Iris pigment epithelial cell (primary cell): ENCODE data around the gene MED15.
A peak's percentile ranks its signal among the peaks of the same experiment; 100 is the strongest.
"Not testable (repeated sequence)": the region's sequence is repeated elsewhere in the genome, so short reads cannot be mapped to it uniquely, and the experiment has no call there.

Experiments
- DNase-seq: peaks from one replicate; pipeline ENCODE4 v3.0.0-alpha.2; 2011; ENCODE audit warnings: low read depth

The MED15 gene

DNA sequence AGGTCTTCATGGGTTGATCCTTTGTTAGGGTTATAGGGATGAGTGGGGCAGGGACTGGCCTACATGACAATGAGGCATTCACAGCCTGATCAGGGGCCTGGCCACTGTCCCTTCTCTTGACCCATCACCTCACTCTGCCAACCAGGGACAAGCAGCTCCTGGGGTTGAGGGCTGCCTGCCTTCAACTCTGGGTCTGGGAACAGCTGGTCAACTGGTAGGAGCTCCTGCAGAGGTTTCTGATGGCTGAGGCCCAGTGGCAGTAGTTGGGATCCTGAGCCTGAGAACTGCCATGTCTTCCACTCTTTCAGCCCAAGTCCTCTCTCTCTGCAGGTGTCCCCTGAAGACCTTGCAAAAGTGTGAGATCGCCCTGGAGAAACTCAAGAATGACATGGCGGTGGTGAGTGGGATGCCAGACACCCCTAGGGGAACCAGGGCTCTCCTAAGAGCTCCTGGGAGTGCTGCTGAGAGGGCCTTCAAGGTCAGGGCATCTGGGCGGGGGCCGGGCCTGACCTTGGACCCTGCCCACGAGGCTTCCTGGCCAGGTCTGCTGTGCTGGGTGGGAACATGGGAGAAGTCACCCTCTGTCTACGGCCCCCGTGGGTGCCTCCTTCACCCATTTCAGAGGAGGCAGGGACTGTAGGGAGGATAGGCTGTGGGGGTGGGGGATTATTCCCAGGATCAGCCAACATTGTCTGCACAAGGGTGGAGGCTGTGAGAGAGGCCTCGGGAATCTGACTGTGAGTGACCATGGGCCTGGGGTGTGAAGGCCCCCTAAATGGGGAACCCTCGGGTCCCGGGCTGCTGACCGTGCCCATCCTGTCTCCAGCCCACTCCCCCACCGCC is 76.8 kb downstream of the MED15 start:
- no peak for DNase-seq

DNA sequence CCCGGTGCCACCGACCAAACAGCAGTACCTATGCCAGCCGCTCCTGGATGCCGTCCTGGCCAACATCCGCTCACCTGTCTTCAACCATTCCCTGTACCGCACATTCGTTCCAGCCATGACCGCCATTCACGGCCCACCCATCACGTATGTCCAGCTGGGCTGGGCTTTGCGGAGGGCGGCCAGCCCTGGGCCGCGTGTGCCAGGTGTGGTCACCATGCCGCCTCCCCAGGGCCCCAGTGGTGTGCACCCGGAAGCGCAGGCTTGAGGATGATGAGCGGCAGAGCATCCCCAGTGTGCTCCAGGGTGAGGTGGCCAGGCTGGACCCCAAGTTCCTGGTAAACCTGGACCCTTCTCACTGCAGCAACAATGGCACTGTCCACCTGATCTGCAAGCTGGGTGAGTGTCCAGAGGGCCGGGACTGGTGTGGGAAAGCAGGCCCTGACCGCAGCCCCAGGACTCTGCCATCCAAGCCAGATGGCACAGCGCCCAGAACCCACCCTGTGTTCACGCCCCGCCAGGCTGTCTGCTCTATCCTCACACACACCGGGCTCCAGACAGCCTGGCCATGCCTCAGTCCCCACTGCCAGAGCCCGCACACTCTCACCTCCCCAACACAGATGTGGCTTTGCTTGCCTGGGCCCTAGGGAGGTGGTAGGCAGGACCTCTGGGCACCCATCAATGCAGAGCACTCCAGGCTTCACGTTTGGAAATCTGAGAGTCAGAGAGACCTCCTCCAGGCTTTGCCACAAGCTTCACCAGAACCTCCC is 77.6 kb downstream of the MED15 start:
- no peak for DNase-seq

DNA sequence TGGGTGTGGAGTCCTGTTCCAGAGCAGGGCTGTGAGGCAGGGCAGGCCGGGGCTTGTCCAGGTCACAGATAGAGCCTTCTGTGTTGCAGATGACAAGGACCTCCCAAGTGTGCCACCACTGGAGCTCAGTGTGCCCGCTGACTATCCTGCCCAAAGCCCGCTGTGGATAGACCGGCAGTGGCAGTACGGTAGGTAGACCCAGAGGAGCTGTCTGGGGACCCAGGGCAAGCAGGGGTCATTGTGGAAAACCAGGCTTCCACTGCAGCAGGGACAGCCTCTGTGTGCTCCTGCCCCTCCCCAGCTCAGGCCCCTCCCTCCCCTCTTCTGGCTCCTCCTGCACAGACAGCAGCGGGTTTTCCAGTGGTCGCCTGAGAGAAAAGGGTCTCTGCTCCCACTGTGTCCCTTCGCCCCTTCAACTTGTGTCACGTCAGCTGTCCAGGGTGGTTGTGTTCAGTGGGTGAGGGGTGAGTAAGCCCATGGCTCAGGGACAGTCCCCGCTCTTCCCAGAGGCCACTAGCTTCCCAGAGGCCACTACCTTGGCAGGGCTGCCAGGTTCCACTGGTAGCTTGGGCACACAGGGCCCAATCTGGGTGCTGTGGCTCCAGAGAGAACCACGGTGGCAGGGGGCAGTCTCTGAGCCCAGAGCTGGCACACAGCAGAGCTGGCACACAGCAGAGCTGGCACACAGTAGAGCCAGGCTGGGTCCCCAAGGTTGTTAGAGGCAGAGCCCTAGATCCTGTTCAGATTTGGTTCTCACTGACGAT is 78.4 kb downstream of the MED15 start:
- DNase-seq: no peak

DNA sequence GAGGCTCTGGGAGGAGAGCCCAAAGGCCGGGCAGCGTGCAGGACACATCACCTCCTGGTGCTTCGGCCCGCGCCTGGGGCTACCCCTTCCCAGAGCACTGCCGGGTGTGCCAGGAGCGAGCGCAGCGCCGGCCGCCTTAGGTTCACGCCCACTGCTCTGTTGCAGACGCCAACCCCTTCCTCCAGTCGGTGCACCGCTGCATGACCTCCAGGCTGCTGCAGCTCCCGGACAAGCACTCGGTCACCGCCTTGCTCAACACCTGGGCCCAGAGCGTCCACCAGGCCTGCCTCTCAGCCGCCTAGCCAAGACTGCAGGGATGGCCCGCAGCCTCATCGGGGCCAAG is 79.0 kb downstream of the MED15 start:
- no peak for DNase-seq

DNA sequence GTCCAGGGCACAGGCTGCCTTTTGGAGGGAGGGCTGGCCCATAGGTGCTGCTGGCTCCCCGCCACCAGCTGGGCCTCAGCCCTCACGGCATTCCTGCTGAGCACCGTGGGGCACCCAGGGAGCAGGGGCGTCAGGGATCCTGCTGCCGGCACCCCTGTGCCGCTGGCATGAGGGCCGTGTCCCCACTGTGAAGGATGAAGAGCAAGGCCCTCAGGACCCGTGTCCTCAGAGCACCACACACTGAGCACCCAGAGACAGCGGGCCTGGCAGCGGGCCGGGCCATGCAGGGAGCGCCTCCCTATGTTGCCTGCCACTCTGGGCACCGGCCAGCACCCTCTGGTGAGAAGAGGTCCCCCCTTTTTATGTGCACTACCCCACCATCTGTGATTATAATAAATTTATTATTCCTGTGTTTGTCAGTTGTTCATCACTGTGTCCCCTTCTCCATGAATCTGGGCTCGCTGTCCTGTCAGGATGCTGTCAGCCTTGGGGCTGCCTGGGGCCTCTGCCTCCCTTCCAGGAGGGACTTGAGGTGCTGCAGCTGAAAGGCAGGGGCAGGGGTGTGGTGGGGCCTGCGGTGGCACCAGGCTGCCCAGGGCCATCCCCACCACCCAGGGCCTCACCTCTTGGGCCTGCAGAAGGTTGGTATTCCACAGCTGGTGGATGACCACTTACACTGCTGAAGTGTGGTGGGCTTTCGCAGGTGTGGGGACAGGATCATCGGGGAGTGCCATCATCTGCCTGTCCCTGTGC is 80.0 kb downstream of the MED15 start:
- no peak for DNase-seq

DNA sequence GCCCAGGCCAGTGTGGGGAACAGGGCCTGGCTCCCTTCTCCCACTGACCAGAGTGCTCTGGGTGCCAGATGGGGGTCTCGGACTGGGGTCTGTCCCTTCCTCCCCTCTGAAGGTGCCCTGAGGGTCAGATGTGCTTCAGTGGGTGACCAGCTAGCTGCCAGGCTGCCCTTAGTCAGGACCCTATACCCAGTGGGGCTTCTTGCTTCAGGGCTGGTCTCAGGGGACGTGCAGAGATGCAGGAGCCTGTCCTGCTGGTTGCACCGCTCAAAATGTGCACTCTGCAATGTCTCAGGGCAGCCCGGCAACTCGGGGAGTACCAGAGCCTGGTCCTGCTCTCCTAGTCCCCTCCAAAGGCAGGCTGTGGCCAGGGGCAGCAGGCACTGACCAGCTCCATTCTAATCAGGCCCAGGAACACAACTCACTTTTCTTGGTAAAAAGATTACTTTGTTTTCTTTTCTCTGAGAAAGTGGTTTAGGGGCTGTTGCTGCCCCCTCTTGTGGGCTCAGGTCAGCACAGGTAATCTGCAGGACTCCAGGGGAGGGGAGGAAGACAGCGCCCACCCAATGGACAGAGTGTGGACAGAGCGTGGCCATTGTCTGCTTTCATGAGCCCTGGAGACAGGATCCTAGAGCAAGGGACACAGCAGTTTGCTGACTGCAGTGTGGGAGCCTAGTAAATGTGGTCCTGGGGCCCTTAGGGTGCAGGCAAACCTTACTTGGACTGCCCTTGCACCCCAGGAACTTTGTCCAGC is 80.9 kb downstream of the MED15 start:
- DNase-seq: no peak

DNA sequence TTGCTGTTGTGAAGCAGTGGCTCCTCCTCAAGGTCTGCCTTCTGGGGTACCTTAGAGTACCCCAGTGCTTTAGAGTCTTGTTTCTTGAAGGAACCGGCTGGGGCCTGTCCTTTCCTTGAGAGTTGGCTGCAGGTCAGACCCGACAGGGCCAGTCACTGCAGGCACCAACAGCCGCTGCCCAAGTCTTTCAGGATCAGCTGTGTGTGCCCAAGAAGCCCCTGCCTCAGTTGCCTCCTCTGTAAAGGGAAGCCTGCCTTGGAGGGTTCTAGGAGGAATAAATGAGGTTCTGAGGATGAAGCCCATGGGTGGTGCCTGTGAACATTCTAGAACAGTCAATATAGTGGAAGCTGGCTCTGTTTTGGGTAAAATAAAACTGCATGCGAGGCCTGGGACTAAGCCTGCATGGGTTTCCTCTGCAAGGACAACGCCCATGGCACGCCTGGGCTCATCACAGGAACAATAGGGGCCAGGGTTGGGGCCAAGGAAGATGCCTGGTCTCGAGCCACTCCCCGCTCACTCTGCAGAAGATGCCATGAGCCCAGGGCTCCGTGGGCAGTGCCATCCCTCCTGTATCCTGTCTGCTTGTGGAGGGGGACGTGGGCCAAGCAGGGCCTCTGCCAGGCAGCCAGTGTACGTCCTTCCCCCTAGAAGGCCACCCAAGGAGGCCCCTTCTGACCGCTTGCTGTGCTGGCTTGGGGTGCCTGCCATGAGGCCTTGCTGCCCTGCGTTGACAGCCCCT is 81.6 kb downstream of the MED15 start:
- no peak for DNase-seq

DNA sequence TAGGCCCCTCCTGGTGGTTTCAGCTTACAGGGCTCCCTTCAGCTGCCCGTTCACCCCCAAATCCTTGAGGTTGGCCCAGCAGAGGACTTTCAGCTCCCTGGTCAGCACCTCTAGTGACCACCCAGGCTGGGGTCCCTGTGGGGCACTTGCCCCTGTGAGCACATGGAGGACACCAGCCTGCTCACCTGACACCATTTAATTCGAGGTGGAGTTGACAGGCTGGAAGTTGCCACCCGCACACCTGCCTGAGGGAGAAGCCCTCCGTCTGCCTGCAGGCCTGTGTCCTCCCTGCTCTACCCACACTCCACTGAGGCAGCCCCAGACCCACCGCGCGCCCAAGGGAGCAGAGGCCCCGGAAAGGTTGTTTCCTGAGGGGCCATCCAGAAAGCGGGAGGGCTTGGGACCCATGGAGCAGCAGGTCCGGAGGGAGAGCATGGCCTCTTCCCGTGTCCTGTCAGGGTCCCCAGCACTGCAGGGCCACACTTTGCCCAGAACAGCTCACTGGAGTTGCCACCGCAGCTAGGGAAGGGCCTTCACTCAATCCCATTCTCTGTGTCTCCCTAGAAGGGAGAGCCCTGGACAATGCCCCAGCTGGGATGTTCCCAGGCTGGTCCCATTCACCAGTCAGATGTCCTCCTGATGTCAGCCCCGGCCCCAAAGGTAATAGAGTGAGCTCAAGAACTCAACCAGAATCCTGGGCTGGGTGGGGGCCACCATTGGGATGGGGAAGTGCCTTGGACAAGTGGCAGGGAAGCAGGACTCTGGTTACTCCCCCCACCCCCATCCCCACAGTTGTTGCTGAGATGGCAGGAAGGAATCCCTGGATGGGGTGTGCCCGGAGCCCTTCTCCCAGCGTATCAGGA is 82.4 kb downstream of the MED15 start:
- no peak for DNase-seq

DNA sequence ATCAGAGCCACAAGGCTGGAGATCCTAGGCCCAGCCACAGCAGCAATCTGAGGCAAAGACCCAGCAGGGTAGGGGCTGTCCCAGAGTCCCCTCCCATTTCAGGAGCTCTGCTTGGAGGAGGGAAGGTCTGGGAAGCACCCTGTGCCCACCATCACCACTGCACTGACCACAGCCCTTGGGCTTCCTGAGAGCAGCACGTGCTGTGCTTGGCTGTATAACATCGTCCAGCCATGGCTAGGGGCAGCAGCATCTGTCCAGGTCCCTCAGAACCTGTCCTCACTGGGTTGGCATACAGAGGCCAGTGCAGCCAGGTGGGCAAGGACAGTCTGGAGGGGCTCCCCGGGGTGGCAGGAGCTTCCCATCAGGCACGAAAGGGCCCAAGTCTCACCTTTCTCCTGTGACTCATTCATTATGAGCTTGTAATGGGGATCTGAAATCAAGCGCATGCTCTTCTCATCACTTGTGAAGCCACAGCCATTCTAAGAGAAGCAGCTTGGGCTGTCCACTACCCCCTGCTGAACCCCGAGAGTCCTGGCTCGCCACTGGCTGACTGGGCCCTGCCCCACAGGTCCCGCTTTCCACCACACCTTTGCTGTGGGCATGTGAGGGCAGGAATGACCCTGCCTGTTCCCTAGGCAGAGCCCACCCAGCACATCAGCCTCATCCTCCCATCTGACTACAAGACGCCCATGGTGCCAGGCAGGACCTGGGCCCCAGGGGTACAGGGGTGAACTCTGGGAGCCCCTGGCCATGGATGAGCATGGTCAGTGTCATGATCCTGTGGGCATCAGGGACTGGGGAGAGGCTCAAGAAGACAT is 83.3 kb downstream of the MED15 start:
- no peak for DNase-seq

DNA sequence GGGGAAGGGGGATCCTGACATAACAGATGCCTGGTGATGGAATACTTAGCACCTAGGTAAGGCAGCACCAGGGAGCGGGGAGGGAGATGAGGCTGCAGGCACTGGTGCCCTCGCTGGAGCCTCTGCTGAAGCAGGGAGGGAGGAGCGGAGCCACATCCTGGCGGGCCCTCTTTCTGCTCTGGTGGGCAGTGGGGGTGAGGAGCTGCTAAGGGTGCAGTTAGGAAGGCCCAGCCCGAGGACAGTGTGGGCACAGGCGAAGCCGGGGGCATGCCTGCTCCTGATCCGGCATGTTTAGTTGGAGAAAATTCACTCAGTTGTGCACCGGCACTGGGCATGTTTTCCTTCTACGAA is 83.9 kb downstream of the MED15 start:
- no peak for DNase-seq

DNA sequence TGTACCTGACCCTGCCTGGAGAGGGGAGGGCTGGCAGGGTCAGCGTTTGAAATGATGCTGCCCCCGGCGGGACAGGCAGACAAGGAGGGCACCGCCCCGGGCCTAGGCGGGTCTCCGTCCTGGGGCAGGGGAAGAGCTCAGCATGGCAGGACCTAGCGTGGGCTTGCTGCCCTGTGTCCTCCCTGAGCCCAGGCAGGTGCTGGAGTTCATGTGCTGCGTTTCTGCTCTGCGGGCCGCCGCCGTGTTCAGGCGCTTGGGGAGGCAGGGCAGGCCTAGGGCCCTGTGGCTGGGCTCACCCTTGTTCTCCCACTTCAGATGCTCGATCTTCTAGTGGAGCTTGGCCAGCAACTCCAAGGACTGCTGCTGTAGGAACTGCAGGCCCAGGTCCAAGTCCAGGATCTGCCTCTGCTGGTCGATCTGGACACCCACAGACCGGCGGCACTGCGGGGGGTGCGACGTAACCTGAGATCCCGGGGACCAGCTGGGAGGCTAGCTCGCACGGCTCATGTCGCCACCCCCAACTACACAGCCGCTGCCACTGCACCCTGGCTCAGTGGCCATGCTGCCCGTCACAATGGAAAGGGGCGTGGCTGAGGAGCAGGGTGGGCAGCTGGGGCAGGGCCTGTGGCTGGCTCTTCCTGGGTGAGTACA is 84.4 kb downstream of the MED15 start:
- DNase-seq: peak; percentile 55

DNA sequence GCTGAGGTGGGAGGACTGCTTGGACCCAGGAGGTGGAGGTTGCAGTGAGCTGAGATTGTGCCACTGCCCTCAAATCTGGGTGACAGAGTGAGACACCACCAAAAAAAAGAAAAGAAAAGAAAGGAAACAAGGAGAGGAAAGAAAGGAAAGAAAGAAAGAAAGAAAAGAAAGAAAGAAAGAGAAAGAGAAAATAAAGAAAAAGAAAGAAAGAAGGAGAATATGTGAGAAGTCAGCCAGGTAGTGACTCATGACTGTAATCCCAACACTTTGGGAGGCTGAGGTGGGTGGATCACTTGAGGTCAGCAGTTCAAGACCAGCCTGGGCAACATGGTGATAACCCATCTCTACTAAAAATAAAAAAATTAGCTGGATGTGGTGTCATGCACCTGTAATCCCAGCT is 86.6 kb downstream of the MED15 start:
- DNase-seq: not testable (repeated sequence)

DNA sequence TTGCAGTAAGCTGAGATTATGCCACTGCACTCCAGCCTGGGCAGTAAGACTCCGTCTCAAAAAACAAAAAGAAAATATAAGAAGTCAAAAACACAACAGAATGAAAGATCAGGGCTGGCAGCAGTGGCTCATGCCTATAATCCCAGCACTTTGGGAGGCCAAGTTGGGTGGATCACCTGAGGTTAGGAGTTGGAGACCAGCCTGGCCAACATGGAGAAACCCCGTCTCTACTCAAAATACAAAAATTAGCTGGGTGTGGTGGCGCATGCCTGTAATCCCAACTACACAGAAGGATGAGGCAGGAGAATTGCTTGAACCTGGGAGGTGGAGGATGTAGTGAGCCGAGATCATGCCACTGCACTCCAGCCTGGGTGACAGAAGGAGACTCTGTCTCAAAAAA is 87.1 kb downstream of the MED15 start:
- DNase-seq: not testable (repeated sequence)

DNA sequence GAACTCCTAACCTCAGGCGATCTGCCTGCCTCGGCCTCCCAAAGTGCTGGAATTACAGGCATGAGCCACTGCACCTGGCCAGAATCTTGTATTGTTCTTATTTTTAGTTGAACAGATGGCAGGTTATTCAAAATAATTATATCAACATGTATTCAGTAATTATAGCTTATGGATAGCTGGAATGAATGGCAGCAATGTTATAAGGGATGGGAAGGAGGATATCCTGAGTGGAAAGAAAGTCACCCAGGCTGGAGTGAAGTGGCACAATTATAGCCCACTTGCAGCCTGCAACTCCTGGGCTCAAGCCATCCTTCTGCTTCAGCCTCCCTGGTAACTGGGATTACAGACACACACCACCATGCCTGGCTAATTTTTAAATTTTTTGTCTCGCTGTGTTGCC is 88.1 kb downstream of the MED15 start:
- DNase-seq: no peak

DNA sequence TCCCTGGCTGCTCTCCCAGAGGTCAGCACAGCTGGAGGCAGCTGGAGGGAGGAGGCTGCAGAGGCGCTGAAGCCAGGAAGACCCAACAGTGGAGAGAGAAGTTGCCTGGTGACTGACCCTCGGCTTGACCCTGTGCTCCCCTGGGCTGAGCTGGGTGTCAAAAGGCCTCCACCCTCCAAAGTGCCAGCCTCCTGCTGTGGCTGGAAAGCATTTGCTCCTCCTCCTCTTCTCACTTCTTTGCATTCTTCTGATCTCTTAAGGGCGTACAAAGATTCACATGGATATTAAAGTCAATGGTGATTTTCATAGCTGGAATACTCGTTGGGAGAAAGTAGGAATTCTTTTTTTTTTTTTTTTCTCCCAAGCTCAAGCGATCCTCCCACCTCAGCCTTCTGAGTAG is 91.7 kb downstream of the MED15 start:
- no peak for DNase-seq

DNA sequence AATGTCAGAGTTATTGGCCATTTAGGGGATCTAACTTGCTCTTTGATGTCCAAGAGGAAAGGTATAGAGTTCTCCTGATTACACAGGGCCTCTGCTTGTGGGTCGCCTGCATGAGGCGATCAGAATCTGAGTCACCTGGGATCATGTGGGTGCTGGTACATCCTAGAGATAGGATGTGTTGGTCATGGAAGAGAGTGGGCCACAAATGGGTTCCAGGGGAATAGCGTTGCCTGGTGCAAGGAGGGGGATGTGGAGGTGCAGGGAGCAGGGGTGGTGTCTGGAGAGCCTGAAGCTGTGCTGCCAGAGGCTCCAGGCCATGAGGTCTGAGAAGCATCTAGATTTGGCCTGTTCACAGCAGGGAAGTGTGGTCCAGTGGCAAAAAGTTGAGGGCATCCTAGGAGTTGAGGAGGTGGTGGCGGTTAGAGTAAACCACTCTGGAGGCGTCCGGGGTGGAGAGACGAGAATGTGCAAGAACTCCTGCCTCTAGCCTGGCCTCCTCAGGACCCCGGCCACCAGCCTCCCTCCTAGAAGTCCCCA is 92.8 kb downstream of the MED15 start:
- no peak for DNase-seq

DNA sequence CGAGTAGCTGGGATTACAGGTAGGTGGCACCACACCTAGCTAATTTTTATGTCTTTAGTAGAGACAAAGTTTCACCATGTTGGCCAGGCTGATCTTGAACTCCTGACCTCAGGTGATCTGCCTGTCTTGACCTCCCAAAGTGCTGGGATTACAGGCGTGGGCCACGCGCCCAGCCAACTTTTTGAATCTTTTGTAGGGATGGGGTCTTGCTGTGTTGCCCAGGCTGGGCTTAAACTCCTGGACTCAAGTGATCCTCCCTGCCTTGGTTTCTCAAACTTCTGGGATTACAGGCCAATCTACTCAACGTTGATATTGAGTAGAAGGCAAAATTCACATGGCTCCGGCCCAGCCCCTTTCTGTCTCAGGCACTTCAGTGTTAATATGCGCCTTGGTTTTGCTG is 93.9 kb downstream of the MED15 start:
- no peak for DNase-seq

DNA sequence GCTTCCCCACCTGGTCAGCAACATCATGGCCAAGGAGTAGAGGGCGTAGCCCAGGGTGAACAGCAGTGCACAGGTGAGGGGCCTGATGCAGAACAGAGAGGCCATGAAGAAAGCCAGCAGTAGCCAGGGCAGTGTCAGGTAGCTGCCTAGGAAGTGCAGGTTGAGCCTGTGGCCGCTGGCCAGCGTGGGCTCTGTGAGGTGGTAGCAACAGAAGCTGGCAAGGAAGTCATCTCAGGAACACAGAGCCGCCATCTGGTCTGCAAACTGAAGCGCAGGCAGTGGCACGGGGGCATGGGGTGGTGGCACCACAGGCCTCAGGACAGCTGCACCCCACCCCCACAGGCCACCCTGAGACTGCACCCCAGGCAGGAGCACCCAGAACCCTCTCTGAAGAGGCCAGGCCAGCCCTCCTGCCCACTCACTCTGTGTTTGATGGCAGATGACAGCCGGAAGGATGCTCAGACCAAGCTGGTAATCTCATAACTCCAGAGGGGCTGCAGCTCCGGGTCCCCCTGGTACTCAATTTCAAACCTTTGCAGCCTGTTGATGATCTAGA is 95.3 kb downstream of the MED15 start:
- DNase-seq: no peak
